HG03139 (cell line): ENCODE results near the gene LIX1L.

ENCODE experiments used
- ATAC-seq: cut with Tn5 transposase; IDR thresholded peaks from one replicate; pipeline ENCODE4 v1.9.1; 2021; ENCODE audit not compliant: unreplicated experiment

LIX1L gene

DNA sequence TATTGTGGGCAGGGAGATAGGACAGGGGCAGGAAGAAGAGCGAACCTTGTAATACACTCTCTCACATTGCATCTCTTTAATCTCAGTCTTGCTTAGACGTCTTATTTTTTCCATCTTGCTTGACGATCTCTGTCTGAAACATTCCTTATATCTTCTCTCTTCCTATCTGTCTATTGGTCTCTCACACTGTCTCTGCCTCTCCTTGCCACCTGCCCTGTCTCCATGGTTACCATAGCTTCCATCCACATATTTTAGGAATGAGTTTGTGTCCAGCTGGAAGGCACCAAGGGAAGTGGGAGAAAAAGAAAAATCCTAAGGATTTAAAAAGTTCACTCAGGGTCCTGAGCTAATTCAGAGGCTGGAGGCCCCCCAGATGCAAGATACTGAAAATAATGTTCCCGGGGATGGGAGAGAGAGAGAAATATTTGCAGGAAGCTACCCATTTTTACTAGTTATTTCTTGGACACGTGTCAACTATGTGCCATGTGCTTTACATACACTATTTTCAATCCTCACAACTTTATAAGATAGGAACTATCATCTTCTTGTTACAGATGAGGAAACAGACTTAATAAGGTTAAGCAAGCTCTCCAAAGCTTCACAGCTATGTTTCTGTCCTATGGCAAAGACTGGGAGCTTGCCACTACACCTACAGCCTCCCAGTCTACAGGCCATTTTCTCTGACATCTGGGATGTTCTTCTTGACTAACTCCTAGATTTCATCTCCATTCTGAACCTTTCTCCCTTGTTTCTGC lies 5.6 kb upstream of the LIX1L start:
- ATAC-seq = no peak

DNA sequence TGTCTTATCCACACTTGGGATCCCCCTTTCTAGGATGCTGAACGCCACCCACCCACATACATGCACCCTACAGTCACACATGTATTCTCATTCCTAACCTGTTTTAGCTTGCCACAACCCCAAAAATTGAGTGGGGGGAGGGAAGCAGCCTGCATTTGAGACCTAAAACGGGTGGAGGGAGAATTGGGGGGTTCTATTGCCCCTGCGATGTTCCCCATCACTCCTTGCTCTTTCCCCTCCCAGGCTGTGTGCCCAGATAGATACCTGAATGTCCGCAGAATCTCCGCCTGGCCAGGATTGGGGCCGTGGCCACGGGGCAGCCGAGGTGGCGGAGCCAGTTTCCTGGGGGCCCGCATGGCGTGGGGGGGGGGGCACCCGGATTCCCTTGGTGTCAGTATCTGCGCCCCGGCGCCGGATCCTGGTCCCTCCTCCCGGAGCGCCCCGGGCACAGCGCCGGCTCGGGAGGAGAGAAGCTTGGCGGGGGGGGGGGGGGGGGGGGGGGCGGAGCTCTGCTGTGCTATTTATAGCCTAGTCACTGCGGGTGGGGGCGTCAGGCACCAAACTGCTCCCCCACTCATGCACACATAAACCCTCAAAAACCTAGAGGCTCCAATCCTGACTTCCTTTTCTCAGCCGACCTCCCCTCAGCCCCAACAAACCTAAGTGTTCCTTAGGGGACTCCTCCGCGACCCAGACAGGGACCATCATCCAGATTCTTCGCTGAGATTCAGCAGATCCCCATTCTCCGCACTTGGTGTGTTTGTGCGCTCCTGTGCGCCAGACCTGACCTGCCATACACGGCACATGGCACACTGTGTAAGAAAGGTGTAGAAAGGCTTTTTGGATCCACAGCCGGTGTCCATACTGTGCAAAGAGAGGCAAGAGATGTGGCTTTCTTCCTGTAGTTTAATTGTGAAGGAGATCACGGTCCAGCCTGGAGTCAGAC lies 4.6 kb upstream of the LIX1L start:
- ATAC-seq = no peak

DNA sequence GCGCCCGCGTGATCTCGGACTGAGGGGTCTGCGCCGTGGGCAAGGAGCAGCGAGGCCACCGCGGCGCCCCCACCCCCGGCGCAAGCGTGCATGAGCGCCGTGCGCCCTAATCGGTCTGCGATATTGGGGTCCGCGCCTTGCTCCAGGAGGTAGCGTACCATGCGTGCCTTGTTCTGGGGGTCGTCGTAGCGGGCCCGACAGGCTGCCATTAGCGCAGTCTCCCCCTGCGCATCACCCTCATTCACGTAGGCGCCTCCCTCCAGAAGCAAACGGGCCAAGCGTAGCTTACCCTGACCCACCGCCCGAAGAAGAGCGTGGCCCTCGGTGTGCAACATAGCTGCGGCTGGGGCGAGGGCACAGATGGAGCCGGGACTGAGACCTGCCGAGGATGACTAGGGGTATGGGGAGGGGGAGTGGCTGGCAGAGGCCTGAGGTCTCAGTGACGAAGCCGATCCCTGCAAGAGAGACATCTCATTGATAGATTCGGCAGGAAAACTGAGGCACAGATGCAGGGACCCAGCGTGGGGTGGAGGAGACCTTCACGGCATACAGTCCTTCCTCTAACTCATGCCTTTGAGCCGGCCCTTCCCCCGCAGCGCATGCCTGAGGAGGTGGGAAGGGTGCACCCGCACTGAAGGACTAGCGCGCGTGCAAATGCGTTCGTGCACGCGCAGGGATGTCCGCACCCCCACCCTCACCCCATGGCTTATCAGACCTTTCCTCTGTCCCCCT lies 3.8 kb upstream of the LIX1L start:
- no peak for ATAC-seq

DNA sequence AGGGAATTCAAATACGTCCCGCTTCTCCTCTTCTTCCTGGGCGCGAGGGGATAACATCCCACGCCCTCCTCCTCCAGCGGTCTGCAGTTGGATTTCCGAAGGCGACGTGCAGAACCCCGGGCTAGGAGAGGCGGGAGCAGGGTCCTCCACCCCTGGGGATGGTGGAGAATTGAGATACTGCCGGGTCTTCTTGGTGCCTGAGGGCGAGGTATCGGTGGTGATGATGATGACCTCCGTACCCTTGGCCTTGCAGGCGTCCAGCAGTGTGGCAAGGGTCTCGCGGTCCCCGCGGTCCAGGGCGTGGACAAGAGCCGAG lies 3.2 kb upstream of the LIX1L start:
- ATAC-seq = no peak

DNA sequence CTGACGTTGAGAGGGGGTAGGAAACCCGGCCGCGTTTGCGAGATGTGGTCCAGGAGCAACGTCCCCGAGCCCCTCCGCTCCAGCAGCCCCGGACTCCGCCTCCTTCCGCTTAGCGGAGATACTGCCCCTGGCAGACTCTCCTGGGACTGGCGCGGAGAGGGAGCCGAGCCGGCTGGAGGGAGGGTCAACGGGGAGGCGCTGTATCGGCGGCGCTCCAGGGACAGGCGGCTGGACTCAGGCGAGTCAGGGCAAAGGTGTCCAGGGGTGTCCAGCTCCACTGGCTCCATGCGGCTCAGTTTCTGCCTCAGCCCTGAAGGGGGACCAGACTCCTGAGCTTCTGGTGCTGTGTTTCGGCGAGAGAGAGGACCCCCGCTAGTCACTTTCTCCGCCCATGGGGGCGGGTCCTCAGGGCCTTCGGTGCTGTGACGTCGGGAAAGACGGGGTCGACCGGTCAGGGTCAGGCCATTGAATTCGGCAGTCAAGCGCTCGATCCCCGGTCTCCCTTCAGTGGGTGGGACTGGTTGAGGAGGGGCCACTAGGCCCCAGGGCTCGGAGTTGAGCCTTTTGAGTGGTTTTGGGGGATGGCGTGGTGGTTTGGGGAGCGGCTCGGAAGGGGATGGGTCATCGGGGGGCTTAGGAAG lies 2.8 kb upstream of the LIX1L start:
- no peak for ATAC-seq

DNA sequence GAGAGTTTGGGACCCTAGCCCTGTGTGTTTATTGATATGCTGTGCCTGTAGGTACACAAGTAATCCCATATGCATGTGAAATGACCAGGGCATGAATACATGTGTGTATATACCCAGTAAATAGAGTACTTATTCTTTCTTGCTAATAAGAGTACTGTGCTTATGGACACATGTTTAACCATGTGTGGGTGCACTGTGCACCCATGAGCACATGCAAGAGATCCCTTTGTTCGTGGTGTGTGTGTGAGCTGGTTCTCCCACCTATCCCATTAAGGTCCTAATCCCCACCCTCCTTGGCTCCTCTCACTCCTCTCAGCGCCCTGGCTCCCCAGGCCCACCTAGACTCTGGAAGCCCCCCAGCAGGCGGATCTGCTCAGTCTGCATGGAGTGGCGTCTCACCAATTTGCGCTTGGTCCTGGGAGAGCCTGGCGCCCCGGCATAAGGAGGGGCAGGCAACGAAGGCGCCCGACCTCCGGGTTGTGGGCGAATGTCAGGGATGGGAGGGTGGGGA lies 2.2 kb upstream of the LIX1L start:
- no peak for ATAC-seq

DNA sequence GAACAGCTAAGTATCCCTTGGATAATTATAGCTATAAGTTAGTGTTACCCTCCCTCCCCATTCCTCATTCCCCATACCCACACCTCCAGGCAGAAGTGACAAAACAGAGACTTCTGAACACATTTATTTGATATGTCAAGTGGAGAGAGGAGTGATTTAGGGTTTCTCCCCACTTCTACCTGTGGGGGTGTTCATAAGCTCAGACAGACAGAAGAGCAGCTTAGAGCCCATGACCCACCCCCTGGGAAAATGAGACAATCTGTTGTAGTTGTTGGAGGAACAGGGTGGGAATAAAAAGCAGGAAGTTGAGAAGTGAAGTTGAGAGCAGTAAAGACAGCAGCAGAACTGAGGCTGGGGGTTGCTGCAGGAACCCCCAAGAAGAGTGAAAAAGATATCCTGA lies 1.5 kb upstream of the LIX1L start:
- ATAC-seq = no peak

DNA sequence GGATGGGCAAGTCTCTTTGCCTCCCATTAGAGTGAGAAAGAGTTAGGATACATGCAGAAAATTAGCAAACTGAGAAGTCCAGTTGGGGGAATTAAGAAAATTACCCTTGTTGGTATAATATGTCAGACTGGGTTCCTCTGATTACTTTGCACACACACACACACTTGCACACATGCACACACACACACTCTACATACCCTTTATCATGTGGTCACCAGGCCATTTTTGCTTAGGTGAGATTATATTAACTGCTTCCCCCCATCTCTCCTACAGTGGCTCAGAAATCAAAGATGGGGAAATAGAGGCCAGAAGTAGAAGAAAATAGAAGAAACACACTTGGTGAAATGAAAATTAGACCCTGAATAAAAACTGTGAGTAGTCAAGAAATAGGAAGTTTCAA lies 917 bp upstream of the LIX1L start:
- no peak for ATAC-seq

DNA sequence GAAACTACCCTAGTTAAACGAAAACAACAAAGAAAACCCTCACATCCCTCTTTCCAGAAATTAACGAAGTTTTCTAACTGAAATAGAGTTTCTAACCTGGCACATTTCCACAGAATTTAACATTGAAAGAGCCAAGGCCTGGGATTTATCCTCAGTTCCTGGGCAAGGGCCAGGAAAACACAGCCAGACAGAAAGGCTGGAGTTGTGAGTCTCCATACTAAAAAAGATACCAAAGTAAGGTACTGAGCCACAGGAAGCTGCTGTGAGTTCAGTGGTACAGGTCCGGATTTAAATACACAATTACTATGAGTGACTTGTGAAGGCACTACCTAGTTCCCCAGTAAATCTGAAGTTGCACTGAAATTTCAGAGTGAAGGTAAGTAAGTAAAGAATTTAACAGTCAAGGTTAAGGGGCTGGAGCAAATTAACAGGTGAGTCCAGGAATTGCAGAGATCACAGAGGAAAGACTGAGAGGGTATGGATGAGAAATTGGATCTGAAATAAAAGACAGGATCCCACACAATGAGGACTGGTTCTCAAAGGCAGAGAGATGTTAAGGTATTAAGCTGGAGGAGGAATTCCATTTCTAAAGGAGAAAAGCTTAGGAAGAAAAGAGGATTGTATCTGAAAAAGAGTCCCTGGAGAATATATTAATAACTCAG lies 905 bp downstream of the LIX1L start:
- ATAC-seq = no peak

DNA sequence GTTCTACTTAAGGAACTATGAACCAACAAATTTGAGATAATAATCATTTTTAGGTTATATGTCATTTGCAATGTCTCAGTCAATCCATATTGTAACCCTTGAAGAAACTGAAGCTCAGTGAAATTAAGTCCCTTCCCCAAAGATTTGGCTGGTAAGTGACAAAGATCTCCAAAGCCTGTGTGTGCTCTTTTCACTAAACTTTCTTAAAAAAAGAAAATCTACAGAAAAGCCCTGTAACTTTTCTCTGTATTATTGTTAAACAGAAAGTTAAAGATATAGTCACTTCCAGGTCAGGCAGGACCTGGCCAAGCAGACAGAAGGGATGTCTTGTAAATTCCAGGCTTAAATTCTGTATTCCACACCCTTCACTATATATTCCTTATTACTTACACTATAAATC lies 1.5 kb downstream of the LIX1L start:
- ATAC-seq = no peak

DNA sequence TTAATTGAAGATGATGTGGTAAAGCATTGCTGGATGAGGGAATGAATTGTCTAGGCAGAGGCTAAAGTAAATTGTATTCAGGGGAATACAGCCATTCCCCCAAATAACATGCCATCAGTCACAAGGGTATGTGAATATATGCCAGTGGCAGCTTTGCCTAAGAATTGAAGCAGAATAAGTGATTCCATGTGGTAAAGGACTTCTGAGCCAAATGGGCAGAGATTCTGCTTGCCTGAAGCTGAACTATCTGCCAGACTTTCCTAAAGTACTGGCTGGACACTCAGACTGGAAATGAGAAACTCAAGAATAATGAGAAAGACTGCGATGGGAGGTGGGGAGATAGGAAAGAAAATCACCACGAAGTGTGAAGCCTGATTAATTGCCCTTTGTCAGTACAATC lies 2.4 kb downstream of the LIX1L start:
- no peak for ATAC-seq

DNA sequence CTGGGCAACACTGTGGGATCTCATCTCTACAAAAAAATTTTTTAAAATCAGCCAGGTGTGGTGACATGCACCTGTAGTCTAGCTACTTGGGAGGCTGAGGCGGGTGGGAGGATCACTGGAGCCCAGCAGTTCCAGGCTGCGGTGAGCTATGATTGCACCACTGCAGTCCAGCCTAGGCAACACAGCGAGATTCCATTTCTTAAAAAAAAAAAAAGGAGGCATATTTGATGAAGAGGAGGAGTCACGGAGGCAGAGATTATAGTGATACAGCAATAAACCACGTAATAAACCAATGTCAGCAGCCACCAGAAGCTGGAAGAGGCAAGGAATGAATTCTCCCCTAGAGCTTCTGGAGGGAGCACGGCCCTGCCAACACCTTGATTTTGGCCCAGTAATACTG lies 4.0 kb downstream of the LIX1L start:
- no peak for ATAC-seq

DNA sequence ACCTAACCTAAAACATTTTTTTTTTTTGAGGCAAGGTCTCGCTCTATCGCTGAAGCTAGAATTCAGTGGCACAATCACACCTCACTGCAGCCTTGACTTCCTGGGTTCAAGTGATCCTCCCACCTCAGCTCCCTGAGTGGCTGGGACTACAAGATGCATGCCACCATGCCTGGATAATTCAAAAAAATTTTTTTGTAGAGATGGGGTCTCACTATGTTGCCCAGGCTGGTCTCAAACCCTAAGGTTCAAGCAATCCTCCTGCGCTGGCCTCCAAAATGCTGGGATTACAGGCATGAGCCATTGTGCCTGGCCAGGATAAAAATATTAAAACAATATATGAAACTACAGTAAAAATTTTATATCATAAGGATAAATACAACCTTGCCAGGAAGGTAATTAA lies 4.9 kb downstream of the LIX1L start:
- ATAC-seq = no peak

DNA sequence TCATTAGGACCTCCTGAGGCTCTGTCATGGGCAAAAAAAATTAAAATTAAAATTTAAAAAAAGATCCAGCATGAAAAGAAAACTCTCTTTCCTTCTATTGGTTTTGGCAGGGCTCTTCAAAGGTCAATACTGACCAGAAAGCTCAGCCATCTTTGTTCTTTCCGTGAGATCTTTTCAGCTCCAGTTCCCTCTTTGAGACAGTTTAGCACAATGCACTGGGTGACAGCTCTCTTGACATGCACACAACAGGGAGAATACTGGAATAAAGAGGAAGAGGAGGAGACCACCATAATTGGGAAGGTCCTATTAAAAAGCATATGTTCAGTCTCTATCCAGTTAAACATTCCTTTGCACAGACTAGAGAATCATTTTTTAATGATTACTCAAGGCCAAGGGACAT lies 6.3 kb downstream of the LIX1L start:
- ATAC-seq = no peak

DNA sequence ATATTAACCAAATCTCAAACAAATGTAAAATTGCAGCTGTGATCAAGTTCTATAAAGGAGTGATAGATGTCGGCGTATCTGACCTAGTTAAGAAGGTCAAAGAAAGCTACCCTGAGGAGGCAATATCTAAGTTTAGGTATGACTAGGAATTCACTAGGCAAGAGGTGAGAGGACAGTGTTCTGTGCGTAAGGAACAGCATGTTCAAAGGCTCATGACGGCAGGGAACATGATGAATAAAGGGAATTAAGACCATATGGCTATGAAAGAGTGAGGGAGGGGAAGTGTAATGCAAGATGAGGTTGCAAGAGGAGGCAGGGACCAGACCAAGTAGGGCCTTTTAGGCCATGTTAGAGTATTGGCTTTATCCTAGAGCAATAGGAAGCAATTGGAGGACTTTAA lies 8.6 kb downstream of the LIX1L start:
- no peak for ATAC-seq

DNA sequence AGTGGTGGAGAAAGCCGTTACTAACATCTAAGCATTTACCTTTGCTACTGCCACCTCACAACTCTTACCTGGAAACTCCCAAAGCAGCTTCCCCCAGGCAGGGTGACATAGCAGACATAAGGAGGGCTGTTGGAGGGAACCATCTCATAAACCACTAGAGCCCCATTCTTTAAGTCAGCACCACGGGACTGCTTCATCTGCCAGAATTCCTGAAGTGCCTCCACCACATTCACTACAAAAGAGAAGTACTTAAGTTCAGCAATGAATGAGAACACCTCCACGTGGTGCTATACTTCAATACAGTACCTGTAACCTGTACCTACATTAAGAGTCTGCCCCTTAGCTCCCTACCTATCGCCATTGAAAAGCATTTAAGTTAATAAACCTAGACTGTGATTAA lies 10.3 kb downstream of the LIX1L start:
- ATAC-seq = no peak

DNA sequence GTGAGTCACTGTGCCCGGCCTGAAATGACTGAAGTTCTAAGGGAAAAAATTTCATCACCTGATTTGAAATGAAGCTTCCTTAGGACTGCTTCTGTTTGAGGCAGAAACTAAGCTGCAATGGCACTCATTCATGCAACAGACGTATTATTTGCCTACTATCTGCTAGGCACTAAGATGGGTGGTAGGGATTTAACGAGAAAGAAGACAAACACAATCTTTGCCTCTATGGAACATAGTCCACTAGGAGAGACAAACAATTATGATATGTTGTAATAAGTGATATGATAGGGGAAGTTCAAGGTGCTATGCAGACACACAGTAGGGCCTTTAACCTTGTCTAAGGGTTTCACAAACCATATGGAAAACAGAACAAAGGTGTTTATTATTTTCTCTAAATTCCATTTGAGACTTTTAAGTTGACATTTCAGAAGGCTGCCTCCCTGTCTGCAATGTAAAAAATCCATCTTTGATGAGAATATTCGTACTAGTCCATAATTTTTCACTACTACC lies 11.3 kb downstream of the LIX1L start:
- no peak for ATAC-seq

DNA sequence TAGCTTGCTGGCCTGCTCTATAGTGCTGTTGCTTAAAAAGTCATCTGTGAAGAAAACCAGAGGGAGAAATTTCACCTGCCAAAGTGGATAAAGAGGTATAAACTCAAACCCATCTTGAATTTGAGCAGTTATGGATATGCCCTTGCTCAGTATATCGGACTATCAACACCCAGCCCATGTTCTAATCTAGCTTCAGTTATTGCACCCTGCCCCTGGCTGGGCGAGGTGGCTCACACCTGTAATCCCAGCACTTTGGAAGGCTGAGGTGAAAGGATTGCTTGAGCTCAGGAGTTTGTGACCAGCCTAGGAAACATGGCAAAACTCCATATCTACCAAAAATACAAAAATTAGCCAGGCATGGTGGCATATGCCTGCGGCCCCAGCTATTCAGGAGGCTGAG lies 13.3 kb downstream of the LIX1L start:
- no peak for ATAC-seq

DNA sequence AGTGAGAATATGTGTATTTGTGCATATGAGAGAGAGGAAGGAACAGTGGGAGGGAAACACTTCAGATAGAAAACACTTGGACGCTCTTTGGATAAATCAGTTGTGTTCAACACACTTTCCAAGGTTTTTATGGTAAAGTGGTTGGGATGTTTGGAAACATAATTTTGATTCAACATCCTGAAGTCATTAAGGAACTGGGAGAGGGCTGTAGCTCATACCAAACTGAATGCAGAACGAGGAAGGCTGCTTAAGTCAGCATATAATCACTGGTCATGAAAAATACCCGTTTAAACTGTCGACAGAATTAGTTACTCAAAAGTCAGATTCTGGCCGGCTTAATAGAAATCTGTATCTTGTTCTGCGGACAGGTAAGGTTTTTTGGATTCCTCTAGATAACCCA lies 14.9 kb downstream of the LIX1L start:
- no peak for ATAC-seq

DNA sequence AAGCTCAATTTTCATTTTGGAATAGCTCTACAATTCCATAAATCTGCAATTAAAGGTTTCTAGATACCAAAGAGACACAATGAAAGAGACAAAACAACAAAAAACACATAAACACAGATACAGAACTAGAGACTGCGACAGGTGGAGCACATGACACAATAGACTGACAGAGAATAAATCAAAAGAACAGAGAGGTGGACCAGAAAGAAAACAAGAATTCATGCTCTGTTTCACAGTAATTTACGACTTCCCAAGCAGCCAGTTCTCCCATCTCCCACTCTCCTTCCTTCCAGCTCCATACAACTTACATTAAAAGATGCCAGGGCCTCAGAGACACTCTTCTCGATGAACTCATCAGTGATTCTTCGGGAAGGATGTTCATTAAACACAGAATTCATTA lies 15.4 kb downstream of the LIX1L start:
- no peak for ATAC-seq
